ENCODE data around the gene WNT7B. TPM values are rescaled to one million over a fixed set of nuclear protein-coding genes. Genes with fewer than 3 reads are reported as not detected.

The WNT7B gene
- total and polyA plus RNA-seq, 2 experiments from 2014 or later: 0.10 TPM; not detected in 1

DNA sequence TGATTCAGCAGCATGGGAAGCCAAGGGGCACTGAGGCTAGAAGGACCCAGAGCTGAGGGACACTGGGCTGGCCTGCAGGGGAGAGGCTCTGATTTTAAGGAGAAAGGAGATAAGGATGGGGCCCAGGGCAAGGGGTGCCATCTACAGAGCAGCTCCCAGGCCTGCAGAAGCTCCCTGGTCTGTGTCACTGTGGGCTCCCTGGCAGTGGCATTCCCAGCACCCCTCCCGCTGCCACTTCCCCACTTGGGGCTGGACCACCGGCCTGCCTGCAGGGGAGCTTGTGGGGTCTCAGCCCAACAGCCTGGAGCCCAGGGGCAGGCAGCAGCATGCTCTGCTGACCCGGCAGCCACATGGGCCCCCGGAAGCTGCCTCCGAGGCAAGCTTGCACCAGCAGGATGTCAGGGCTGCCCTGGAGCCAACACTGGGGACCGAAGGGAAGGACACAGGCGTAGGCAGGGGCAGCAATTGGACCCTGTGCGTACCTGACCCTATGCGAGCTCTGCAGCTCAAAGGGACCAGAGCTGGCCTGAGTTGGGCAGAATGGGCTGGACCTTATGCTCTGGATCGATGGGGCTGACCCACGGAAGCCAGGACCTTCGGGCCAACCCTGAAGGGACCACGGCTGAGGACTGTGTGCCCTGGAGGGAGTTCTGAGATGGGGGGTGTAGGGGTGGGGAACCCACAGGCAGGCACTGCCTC is 35.4 kb upstream of the WNT7B start:
- Histone ChIP-seq H3K27me3 (ENCODE audit: insufficient read depth) (no peaks in the 10 kb centered on the region), H3K4me1 (ENCODE audit: insufficient read depth) (peaks cover 3% of the 10 kb centered on the region; the same call in 1 of the 2 replicates), H3F3A (replicated peaks; ENCODE audit: low read depth) (no peaks in the 10 kb centered on the region), H3K36me3 (ENCODE audit: insufficient read depth) (no peaks in the 10 kb centered on the region), H2AFZ (no peak overlapping the region), H3K4me3 (no peak overlapping the region), H3K27ac (ENCODE audit: low read depth) (no peak overlapping the region), H3K4me2 (no peak overlapping the region), H3K9me2 (ENCODE audit: insufficient read depth) (no peaks in the 10 kb centered on the region), H3K79me2 (replicated peaks; ENCODE audit: insufficient read depth) (no peaks in the 10 kb centered on the region), H4K20me1 (replicated peaks; ENCODE audit: insufficient read depth) (no peaks in the 10 kb centered on the region)
- no peak for ATAC-seq
- no peak for TF ChIP-seq CREB1 (CRISPR knock-in tag; IDR thresholded peaks at IDR 0.05; ENCODE audit: low read depth)
- no peak for TF ChIP-seq POLR2AphosphoS5 (IDR thresholded peaks at IDR 0.05; ENCODE audit: low read depth)
- no peak for TF ChIP-seq ZNF114 (CRISPR knock-in tag; IDR thresholded peaks at IDR 0.05)
- TF ChIP-seq EZH2phosphoT487 (IDR thresholded peaks at IDR 0.05; ENCODE audit: unreplicated experiment): no peak
- no peak for TF ChIP-seq REST (IDR thresholded peaks at IDR 0.05; ENCODE audit: unreplicated experiment)
- Mint-ChIP-seq H3K27me3 (ENCODE audit: insufficient read depth, low read depth, poor library complexity) (peaks cover 7% of the 10 kb centered on the region), H3K36me3 (ENCODE audit: low read depth) (no peaks in the 10 kb centered on the region), H3K4me3 (peak overlapping the region; percentile 32; the same call in 1 of the 3 replicates), H3K4me1 (peaks cover 9% of the 10 kb centered on the region), H3K9me3 (no peaks in the 10 kb centered on the region), H3K27ac (no peak overlapping the region)
- DNase-seq (ENCODE audit: low spot score): no peak

DNA sequence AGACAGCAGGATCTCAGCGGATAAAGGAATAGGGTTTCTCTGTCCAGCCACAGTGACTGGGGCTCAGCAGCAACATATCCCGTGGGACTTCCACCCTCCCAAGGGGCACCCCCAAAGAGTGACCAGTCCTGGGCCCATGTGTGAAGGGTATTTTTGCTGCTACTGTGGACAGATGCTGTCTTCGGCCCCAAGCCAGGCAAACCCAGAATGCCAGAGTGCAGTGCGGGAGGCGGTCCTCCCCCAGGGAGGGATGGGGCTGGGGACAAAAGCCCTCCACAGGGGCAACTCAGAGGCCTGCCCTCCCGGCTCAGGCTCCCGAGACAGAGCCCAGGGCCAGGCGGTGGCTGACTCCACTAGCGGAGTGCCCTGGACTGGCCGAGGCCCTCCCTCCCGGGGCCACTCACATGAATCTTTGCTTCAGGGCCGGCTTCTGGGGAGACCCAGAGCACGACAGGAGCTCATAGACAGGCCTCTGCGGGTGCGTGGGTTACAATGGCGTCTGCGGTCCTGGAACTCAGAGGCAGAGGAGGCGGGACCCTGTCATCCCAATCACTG is 34.7 kb upstream of the WNT7B start:
- H3K4me3 Mint-ChIP-seq: peak overlapping the region; percentile 32; the same call in 1 of the 3 replicates
- H4K20me1 ChIP-seq (replicated peaks; ENCODE audit: insufficient read depth): no peaks in the 10 kb centered on the region
- H3K27ac Mint-ChIP-seq: no peak overlapping the region
- no peaks in the 10 kb centered on the region for H3K36me3 Mint-ChIP-seq (ENCODE audit: low read depth)
- H3K27me3 Mint-ChIP-seq (ENCODE audit: insufficient read depth, low read depth, poor library complexity): peaks cover 7% of the 10 kb centered on the region
- H3K9me2 ChIP-seq (ENCODE audit: insufficient read depth): no peaks in the 10 kb centered on the region
- H3K4me2 ChIP-seq: no peak overlapping the region
- no peaks in the 10 kb centered on the region for H3K79me2 ChIP-seq (replicated peaks; ENCODE audit: insufficient read depth)
- no peak overlapping the region for H3K4me3 ChIP-seq
- no peak for DNase-seq (ENCODE audit: low spot score)
- peaks cover 3% of the 10 kb centered on the region; the same call in 1 of the 2 replicates for H3K4me1 ChIP-seq (ENCODE audit: insufficient read depth)
- H3K36me3 ChIP-seq (ENCODE audit: insufficient read depth): no peaks in the 10 kb centered on the region
- no peaks in the 10 kb centered on the region for H3K9me3 Mint-ChIP-seq
- no peak overlapping the region for H2AFZ ChIP-seq
- no peaks in the 10 kb centered on the region for H3K27me3 ChIP-seq (ENCODE audit: insufficient read depth)
- no peak for ATAC-seq
- H3K4me1 Mint-ChIP-seq: peaks cover 9% of the 10 kb centered on the region
- no peaks in the 10 kb centered on the region for H3F3A ChIP-seq (replicated peaks; ENCODE audit: low read depth)
- no peak overlapping the region for H3K27ac ChIP-seq (ENCODE audit: low read depth)
- TF ChIP-seq EZH2 (IDR thresholded peaks at IDR 0.05; ENCODE audit: low read depth, unreplicated experiment) (no peak), ZNF331 (CRISPR knock-in tag; IDR thresholded peaks at IDR 0.05; ENCODE audit: low read depth) (no peak), STAT1 (IDR thresholded peaks at IDR 0.05; ENCODE audit: unreplicated experiment) (no peak), EZH2phosphoT487 (IDR thresholded peaks at IDR 0.05; ENCODE audit: unreplicated experiment) (no peak), NANOG (IDR thresholded peaks at IDR 0.05; ENCODE audit: borderline replicate concordance) (no peak), CREB1 (CRISPR knock-in tag; IDR thresholded peaks at IDR 0.05; ENCODE audit: low read depth) (no peak), JUNB (IDR thresholded peaks at IDR 0.05; ENCODE audit: unreplicated experiment) (no peak), ZNF114 (CRISPR knock-in tag; IDR thresholded peaks at IDR 0.05) (no peak)
- TF ChIP-seq, protein P1, sequence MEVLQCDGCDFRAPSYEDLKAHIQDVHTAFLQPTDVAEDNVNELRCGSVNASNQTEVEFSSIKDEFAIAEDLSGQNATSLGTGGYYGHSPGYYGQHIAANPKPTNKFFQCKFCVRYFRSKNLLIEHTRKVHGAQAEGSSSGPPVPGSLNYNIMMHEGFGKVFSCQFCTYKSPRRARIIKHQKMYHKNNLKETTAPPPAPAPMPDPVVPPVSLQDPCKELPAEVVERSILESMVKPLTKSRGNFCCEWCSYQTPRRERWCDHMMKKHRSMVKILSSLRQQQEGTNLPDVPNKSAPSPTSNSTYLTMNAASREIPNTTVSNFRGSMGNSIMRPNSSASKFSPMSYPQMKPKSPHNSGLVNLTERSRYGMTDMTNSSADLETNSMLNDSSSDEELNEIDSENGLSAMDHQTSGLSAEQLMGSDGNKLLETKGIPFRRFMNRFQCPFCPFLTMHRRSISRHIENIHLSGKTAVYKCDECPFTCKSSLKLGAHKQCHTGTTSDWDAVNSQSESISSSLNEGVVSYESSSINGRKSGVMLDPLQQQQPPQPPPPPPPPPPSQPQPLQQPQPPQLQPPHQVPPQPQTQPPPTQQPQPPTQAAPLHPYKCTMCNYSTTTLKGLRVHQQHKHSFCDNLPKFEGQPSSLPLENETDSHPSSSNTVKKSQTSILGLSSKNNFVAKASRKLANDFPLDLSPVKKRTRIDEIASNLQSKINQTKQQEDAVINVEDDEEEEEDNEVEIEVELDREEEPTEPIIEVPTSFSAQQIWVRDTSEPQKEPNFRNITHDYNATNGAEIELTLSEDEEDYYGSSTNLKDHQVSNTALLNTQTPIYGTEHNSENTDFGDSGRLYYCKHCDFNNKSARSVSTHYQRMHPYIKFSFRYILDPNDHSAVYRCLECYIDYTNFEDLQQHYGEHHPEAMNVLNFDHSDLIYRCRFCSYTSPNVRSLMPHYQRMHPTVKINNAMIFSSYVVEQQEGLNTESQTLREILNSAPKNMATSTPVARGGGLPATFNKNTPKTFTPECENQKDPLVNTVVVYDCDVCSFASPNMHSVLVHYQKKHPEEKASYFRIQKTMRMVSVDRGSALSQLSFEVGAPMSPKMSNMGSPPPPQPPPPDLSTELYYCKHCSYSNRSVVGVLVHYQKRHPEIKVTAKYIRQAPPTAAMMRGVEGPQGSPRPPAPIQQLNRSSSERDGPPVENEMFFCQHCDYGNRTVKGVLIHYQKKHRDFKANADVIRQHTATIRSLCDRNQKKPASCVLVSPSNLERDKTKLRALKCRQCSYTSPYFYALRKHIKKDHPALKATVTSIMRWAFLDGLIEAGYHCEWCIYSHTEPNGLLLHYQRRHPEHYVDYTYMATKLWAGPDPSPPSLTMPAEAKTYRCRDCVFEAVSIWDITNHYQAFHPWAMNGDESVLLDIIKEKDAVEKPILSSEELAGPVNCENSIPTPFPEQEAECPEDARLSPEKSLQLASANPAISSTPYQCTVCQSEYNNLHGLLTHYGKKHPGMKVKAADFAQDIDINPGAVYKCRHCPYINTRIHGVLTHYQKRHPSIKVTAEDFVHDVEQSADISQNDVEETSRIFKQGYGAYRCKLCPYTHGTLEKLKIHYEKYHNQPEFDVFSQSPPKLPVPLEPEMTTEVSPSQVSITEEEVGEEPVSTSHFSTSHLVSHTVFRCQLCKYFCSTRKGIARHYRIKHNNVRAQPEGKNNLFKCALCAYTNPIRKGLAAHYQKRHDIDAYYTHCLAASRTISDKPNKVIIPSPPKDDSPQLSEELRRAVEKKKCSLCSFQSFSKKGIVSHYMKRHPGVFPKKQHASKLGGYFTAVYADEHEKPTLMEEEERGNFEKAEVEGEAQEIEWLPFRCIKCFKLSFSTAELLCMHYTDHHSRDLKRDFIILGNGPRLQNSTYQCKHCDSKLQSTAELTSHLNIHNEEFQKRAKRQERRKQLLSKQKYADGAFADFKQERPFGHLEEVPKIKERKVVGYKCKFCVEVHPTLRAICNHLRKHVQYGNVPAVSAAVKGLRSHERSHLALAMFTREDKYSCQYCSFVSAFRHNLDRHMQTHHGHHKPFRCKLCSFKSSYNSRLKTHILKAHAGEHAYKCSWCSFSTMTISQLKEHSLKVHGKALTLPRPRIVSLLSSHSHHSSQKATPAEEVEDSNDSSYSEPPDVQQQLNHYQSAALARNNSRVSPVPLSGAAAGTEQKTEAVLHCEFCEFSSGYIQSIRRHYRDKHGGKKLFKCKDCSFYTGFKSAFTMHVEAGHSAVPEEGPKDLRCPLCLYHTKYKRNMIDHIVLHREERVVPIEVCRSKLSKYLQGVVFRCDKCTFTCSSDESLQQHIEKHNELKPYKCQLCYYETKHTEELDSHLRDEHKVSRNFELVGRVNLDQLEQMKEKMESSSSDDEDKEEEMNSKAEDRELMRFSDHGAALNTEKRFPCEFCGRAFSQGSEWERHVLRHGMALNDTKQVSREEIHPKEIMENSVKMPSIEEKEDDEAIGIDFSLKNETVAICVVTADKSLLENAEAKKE (CRISPR knock-in tag; IDR thresholded peaks at IDR 0.05): no peak

Measured in GM23338 (cell line).